Activated CD8-positive, alpha-beta T cell treated with anti-CD3 and anti-CD28 coated beads for 36 hours (primary cell): ENCODE results near the gene CKM. TPM values are rescaled to one million over a fixed set of nuclear protein-coding genes. Genes with fewer than 3 reads are reported as not detected.

Experiments
- ATAC-seq: fragments of 200-7000 bp; cut with Tn5 transposase; one replicate; pipeline ENCODE4 v1.10.0; 2021; ENCODE audit warnings: mild to moderate bottlenecking, moderate library complexity
- CTCF ChIA-PET: fragments of 350-600 bp; sonication (Branson Sonifier 250); formaldehyde crosslinking; loops from one replicate; lab custom pipeline; 2021; ENCODE audit warnings: antibody characterized with exemption; lab: Charles Lee
- POLR2A ChIA-PET: fragments of 350-600 bp; sonication (Branson Sonifier 250); formaldehyde crosslinking; loops from one replicate; lab custom pipeline; 2021; ENCODE audit warnings: antibody characterized with exemption; lab: Charles Lee
- DNase-seq: peaks from one replicate; pipeline ENCODE4 v3.0.0-alpha.2; 2020
- H3K27ac Mint-ChIP-seq: one replicate; pipeline ENCODE4 v1.8.0; 2021; ENCODE audit warnings: mild to moderate bottlenecking, mixed read lengths
- H3K27me3 Mint-ChIP-seq: one replicate; pipeline ENCODE4 v1.8.0; 2021; ENCODE audit warnings: mixed read lengths
- H3K36me3 Mint-ChIP-seq: one replicate; pipeline ENCODE4 v1.8.0; 2021; ENCODE audit warnings: low read depth, mixed read lengths
- H3K4me1 Mint-ChIP-seq: one replicate; pipeline ENCODE4 v1.8.0; 2021; ENCODE audit warnings: low read depth, mixed read lengths
- H3K4me3 Mint-ChIP-seq: one replicate; pipeline ENCODE4 v1.8.0; 2021; ENCODE audit warnings: mild to moderate bottlenecking, moderate library complexity, mixed read lengths
- H3K9me3 Mint-ChIP-seq: one replicate; pipeline ENCODE4 v1.8.0; 2021; ENCODE audit warnings: mixed read lengths
- CTCF ChIP-seq: fragments of 200-600 bp; IDR thresholded peaks from one replicate; pipeline ENCODE4 v1.8.0; 2022; ENCODE audit warnings: antibody characterized with exemption, mild to moderate bottlenecking
- intact Hi-C: fragments of 100-400 bp; cut with micrococcal nuclease; formaldehyde crosslinking; loops from one replicate; pipeline ENCODE4 v1.10.0; 2022
- total RNA-seq, 2 experiments: library from RNA; stranded (reverse); gene quantifications; one replicate each; pipeline ENCODE4 v1.2.3, GENCODE V29; 2021

CKM gene
- total RNA-seq, 2 experiments from 2014 or later, result not detected

- Mint-ChIP-seq H3K4me1 (no peaks in the 10 kb centered on the region), H3K9me3 (no peaks in the 10 kb centered on the region), H3K36me3 (peaks cover 18% of the 10 kb centered on the region), H3K27me3 (no peaks in the 10 kb centered on the region), H3K4me3 (no peak overlapping the region), H3K27ac (no peak overlapping the region)
- CTCF ChIA-PET, result interaction anchor here (1.1 to 2.3 kb wide), 2 partner anchors 15 to 49 kb away, joined by 4 to 5 read pairs; no protein-coding TSS in a partner anchor
- TF ChIP-seq CTCF, result no peak
- POLR2A ChIA-PET, result interaction anchor here (0.6 to 0.7 kb wide), 2 partner anchors 120 to 248 kb away, joined by 3 read pairs; no protein-coding TSS in a partner anchor
- DNase-seq (no peak), ATAC-seq (no peak)
- intact Hi-C loops, result no loop called here
Measured at GRCh38 chr19:45352914-45353796, 30.5 kb upstream of the CKM start.

GRCh38 chr19:45352471-45352870 lies 29.8 kb upstream of the CKM start:
- DNase-seq (no peak), ATAC-seq (no peak)
- ChIA-PET POLR2A (no interaction called here), CTCF (interaction anchor here (1.1 kb wide), 1 partner anchor 14 kb away, joined by 4 read pairs; no protein-coding TSS in a partner anchor)
- Mint-ChIP-seq H3K27ac (no peak overlapping the region), H3K27me3 (no peaks in the 10 kb centered on the region), H3K4me3 (no peak overlapping the region), H3K36me3 (peaks cover 16% of the 10 kb centered on the region), H3K4me1 (no peaks in the 10 kb centered on the region), H3K9me3 (no peaks in the 10 kb centered on the region)
- intact Hi-C loops, result no loop called here
- no peak for TF ChIP-seq CTCF

- POLR2A ChIA-PET, result no interaction called here
- H3K27me3 Mint-ChIP-seq, result peaks cover 1% of the 10 kb centered on the region
- intact Hi-C loops, result no loop called here
Measured at GRCh38 chr19:45352062-45352461, 29.4 kb upstream of the CKM start.

GRCh38 chr19:45351401-45351952 lies 28.8 kb upstream of the CKM start:
- CTCF ChIA-PET, result interaction anchor here (0.9 kb wide), 1 partner anchor 44 kb away, joined by 3 read pairs; no protein-coding TSS in a partner anchor
- ATAC-seq, result no peak
- no peaks in the 10 kb centered on the region for H3K9me3 Mint-ChIP-seq
- TF ChIP-seq CTCF, result no peak
- no peak overlapping the region for H3K4me3 Mint-ChIP-seq
- intact Hi-C loops, result no loop called here
- no peaks in the 10 kb centered on the region for H3K4me1 Mint-ChIP-seq
- H3K27me3 Mint-ChIP-seq, result peaks cover 3% of the 10 kb centered on the region
- DNase-seq, result no peak
- POLR2A ChIA-PET, result no interaction called here
- H3K27ac Mint-ChIP-seq, result no peak overlapping the region
- H3K36me3 Mint-ChIP-seq, result peaks cover 13% of the 10 kb centered on the region

More at GRCh38 chr19:45352062-45352461, 29.4 kb upstream of the CKM start:
- ATAC-seq (no peak), DNase-seq (no peak)
- H3K9me3 Mint-ChIP-seq, result no peaks in the 10 kb centered on the region
- H3K4me1 Mint-ChIP-seq, result no peaks in the 10 kb centered on the region
- H3K36me3 Mint-ChIP-seq, result peaks cover 16% of the 10 kb centered on the region
- H3K27ac Mint-ChIP-seq, result no peak overlapping the region
- CTCF ChIA-PET, result no interaction called here
- H3K4me3 Mint-ChIP-seq, result no peak overlapping the region
- TF ChIP-seq CTCF, result no peak
